SK-MEL-5 (cell line): ENCODE data around the gene BIN1. TPM values are rescaled to one million over a fixed set of nuclear protein-coding genes. Genes with fewer than 3 reads are reported as not detected.

ENCODE experiments used
- DNase-seq: peaks from one replicate; pipeline ENCODE4 v3.0.0-alpha.2; 2016; ENCODE audit warnings: low read depth, low spot score
- in situ Hi-C: cut with HindIII; loops from 2 replicates; pipeline ENCODE4 v1.10.0; 2016; ENCODE audit warnings: low sequenced_read_pairs, high pct_unique_total_duplicates, low pct_unique_long_range_greater_than_20kb
- total RNA-seq: library from RNA; depleted of rRNA; stranded (reverse); fragments of >200 nt; shearing (Covaris generic); gene quantifications from 2 replicates; pipeline ENCODE4 v1.2.3, GENCODE V29; 2014

BIN1 gene
- total RNA-seq, 1 experiment from 2014 or later, result 1.7 TPM

GRCh38 chr2:127084611-127085316 lies 22.2 kb downstream of the BIN1 start:
- in situ Hi-C loops, result no loop called here
- no peak for DNase-seq

DNA sequence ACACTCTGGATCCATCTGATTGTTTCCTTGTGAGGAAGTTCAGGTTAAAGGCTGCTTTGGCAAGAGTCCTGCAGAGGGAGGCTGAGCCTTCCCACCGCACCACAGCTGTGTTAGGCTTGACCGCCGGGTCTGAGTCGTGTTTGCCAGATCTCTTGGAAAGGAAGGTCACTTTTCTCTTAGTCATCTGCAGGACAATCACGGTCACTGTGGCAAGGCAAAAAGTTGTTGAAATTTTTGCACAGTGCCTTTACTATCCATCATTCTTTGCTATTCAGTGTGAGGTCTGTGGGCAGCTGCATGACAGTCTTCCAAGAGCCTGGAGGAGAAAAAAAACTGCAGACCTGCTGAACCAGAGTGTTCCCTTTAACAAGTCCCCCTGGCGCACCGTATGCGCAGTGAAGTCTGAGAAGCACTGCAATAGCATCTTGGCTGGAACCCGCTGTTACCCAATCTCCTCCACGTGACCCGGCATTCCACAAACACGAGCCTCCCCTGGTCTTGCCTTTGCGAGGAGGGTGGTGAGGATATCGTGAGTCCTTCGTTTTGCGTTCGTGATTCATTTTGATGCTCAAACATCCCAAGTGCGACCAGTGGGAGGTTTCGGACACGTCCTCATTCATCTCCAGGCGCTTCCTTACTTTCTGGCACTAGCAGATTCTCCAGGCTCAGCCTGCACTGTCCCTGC lies 23.0 kb downstream of the BIN1 start:
- no peak for DNase-seq
- in situ Hi-C loops, result no loop called here

- in situ Hi-C loops, result no loop called here
- no peak for DNase-seq
Measured at GRCh38 chr2:127082974-127083373, 24.0 kb downstream of the BIN1 start.

DNA sequence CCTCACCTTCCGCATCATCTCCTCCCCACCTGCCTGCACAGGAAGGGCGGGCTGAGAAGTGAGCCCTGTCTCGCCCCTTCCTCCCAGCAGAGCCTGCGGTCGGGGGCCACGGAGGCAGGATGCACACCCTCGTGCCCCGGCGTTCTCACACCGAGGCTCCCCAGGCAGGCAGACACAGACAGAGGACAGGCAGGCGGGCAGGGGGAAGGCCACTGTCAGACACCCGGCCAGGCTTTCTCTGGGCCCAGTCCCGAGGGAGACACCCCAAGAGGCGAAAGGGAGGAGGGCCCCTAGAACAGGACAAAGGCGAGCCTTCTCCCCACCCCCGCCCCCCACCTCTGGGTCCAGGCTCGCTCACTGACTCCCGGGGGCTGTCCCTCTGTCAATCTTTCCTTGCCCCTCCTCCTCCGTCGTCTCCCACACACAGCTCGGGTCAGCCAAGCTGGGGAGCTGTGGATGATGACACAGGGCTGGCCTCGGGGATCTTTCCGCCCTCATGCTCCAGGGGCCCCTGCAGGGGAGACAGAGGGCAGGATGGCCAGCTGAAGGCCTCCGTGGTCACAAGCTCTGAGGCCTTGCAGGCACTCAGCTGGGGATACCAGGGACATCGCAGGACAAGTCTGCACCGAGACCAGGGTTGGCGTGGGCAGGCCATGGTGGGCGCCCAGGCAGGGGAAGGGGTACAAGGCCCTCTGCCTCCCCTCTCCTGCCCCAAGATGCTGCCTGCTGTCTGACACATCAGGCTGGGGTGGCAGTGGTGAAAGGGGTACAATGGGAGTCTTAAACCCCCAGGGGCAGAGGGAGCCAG lies 24.9 kb downstream of the BIN1 start:
- no peak for DNase-seq
- in situ Hi-C loops, result no loop called here

DNA sequence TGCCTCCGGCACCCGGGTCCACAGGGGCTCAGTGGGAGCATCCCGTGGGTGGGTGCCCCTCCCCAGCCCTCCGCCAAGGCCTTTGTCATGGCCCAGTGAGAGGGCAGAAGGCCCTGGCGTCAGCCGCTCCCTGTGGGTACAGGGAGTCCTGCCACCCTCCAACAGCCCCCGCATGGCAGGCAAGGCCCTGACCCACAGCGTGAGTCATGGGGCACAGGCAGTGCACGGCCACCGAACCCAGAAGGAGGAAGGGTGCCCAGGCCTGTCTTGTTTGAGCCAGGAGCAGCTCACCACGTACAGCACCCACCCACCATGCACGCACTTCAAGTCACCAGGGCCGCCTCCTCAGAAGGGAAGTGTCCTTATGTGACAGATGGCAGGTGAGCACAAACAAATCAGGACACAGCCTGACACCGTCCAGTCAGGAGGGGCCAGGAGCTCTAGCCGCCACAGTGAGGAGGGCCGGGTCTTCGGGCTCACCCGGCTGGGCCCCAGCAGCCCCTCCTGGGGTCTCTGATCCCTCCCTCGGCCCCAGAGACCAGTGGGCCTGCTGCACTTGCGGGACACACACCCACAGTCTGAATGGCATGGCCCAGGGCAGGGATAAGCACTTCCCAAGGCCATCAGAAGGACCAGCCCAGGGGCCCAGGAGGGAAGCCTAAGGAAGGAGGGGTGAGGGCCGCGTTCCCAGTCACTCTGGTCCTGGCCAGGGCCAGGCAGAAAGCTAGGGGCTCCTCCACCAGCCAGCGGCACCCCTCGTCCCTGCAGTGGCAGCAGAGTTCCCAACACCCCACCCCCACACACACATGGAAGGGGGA lies 25.8 kb downstream of the BIN1 start:
- in situ Hi-C loops, result no loop called here
- DNase-seq, result no peak

DNA sequence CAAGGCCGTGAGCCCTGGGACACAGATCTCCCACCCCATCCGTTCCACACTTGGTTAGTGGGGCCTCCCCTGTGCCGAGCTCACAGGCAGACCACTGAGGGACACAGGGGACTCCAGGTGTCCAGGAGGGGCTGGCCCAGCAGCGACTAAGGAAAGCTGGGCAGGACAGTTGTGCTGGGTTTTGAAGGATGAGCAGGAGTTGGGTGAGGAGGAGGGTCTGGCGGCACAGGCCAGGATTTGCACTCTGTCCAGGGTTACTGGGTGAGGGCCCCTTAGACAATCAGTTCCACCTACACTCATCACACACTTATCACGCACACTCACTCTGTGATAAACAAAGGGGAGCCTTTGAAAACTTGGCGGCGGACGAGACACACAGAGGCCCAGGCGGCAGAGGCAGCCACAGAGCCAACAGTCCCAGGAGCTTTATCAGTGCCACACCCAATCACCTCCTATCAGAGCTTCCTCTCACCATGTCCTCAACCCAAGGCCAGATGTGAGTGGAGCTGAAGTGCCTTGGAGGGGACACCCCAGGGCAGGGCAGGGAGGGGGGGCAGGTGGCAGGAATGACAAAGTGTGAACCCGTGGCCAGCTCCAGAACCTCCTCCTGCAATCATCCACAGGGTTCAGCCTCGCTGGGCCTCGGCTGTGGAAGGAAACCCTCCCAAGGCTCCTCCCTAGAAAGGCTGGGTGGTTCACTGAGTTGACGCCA lies 26.6 kb downstream of the BIN1 start:
- in situ Hi-C loops, result no loop called here
- DNase-seq, result no peak

DNA sequence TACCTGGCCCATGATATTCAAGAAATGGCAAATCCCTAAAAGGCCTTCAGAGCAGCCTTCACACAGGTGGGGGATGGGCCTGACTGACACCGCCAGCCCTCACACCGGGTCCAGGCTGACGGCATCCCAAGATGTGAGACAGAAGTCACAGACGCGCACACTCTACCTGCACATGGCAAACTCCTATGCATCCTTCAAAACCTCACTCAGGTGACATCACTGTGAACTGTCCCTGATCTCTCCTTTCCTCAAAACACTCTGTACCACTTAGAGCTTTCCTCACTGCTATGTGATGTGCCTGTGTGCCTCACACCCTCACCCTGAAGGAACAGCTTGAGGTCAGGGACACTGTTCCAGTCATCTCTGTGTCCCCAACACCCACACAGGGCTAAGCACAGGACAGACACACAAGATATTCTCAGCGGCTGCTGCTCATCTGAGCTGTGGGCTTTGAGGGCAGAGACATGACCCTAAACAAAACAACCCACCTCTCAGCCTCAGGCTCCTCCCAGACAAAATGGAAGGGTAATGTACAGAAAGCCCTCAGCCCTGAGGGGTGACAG lies 27.5 kb downstream of the BIN1 start:
- in situ Hi-C loops, result no loop called here
- DNase-seq, result no peak

DNA sequence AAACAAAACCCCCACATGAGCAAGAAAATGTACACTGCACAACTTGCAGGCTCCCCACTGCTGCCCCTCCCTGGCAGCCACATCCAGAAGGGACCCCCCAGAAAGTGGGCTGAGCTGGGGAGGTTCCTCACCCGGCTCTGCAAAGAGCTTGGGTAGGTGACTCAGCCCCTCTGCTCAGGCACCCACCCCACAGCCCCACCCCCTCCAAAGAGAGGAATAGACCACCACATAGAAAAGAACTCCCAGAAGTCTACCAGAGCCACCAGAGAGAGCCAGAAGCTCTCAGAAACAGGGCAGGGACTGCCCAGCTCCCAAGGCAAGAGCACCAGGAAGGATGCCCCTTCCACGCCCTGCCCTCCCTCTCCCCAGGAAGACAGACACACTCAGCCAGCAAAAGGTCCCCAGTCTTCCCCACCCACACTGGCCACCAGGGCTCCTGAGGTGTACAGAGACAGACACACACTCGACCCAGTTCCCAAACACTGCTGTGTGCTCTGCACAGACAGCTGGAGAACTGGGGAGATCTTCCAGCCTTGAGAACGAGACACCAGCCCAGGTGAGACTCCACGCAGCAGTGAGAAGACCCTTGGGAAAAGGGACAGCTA lies 28.2 kb downstream of the BIN1 start:
- in situ Hi-C loops, result no loop called here

GRCh38 chr2:127078028-127078427 lies 28.9 kb downstream of the BIN1 start:
- no peak for DNase-seq
- in situ Hi-C loops, result no loop called here

More for the DNA sequence above, 28.2 kb downstream of the BIN1 start:
- DNase-seq, result no peak

- DNase-seq, result no peak
- in situ Hi-C loops, result no loop called here
Measured at GRCh38 chr2:127076924-127077323, 30.0 kb downstream of the BIN1 start.

GRCh38 chr2:127076290-127076689 lies 30.7 kb downstream of the BIN1 start:
- in situ Hi-C loops, result no loop called here
- no peak for DNase-seq

DNA sequence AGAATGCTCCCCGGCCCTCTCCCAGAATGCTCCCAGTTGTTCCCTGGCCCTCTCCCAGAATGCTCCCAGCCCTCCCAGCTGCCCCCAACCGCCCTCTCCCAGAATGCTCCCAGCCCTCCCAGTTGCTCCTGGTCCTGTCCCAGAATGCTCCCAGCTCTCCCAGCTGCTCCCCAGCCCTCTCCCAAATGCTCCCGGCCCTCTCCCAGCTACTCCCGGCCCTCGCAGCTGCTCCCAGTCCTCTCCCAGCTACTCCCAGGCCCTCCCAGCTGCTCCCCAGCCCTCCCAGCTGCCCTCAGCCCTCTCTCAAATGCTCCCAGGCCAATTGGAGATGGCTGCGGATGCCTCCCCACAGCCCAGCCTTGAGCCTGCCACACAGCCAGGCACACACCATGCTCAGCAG lies 31.1 kb downstream of the BIN1 start:
- in situ Hi-C loops, result no loop called here
- no peak for DNase-seq

DNA sequence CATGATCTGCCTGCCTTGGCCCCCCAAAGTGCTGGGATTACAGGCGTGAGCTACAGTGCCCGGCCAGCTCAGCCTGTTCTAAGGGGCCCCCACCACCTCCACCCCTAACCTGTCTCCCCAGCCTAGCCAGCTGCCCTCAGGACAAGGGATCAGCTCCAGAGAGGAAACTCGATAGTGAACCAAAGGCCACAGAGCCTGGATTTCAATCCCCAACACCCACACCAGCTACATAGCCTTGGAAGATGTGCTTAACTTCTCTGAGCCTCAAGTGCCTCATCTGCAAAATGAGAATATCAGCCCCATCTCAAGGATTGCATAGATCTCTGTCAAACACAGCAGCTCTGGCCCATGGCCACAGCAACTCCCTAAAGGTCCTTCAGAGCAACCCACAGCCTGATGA lies 32.0 kb downstream of the BIN1 start:
- DNase-seq, result no peak
- in situ Hi-C loops, result no loop called here

- in situ Hi-C loops, result no loop called here
- no peak for DNase-seq
Measured at GRCh38 chr2:127074358-127074757, 32.6 kb downstream of the BIN1 start.

- in situ Hi-C loops, result no loop called here
- no peak for DNase-seq
Measured at GRCh38 chr2:127072970-127073369, 34.0 kb downstream of the BIN1 start.

GRCh38 chr2:127072396-127072795 lies 34.6 kb downstream of the BIN1 start:
- in situ Hi-C loops, result no loop called here
- DNase-seq, result no peak

- in situ Hi-C loops, result no loop called here
- no peak for DNase-seq
Measured at GRCh38 chr2:127071901-127072328, 35.0 kb downstream of the BIN1 start.
